HepG2 (cell line): ENCODE data around the gene LDLRAD4. TPM values are rescaled to one million over a fixed set of nuclear protein-coding genes. Genes with fewer than 3 reads are reported as not detected.

Source experiments
- ATAC-seq: fragments of 200-7000 bp; cut with Tn5 transposase; 3 replicates; pipeline ENCODE4 v1.9.1; 2020; ENCODE audit warnings: mild to moderate bottlenecking, moderate library complexity
- BruUV-seq: library from RNA; stranded (reverse); fragments of 400-500 nt; replicated peaks from 2 replicates; lab custom pipeline; 2021; lab: Mats Ljungman, UMichigan
- CTCF ChIA-PET: fragments of 300-600 bp; formaldehyde crosslinking; extraction: SDS; loops from one replicate; lab custom pipeline; 2021; ENCODE audit warnings: low total read pairs, inconsistent platforms, low intra/inter-chr PET ratio; lab: Yijun Ruan, JAX
- POLR2A ChIA-PET: fragments of 350-600 bp; sonication (Branson Sonifier 250); formaldehyde crosslinking; loops from one replicate; lab custom pipeline; 2020; ENCODE audit warnings: antibody characterized with exemption, inconsistent platforms; lab: Yijun Ruan, JAX
- DNase-seq: peaks from one replicate; pipeline ENCODE4 v3.0.0-alpha.2; 2015; ENCODE audit warnings: low spot score
- FAIRE-seq: peaks from 3 replicates; lab custom pipeline; 2011; peaks lifted over from hg19 to GRCh38; lab: Jason Lieb, UNC
- H2AFZ ChIP-seq: one replicate; pipeline ENCODE4 v1.6.1; 2011; ENCODE audit warnings: low read length, inconsistent platforms
- H3K27ac ChIP-seq: fragments of 300-600 bp; 3 replicates; pipeline ENCODE4 v1.8.0; 2011; ENCODE audit warnings: mixed run types, mild to moderate bottlenecking, mixed read lengths, low read length, inconsistent platforms; ENCODE audit not compliant: insufficient read depth; ENCODE audit errors: extremely low read length
- H3K27me3 ChIP-seq, 2 experiments: fragments of 200-600 bp in 1 of 2; 2 replicates in 1 of 2; 3 replicates in 1 of 2; pipeline versions ENCODE4 v1.6.0 to v1.8.0; 2011; ENCODE audit warnings: low read length in 2 of 2, mild to moderate bottlenecking in 2 of 2, moderate library complexity in 2 of 2, inconsistent platforms in 1 of 2; ENCODE audit not compliant: insufficient read depth in 2 of 2, control insufficient read depth in 1 of 2
- H3K36me3 ChIP-seq, 2 experiments: fragments of 200-600 bp in 1 of 2; replicated peaks in 1 of 2; 2 replicates in 1 of 2; 3 replicates in 1 of 2; pipeline versions ENCODE4 v1.5.1 to v1.8.0; 2011; ENCODE audit warnings: low read length in 2 of 2, inconsistent platforms in 1 of 2; ENCODE audit not compliant: insufficient read depth in 2 of 2, control insufficient read depth in 1 of 2
- H3K4me1 ChIP-seq: 2 replicates; pipeline ENCODE4 v1.5.1; 2012; ENCODE audit warnings: low read length, inconsistent platforms; ENCODE audit not compliant: insufficient read depth
- H3K4me2 ChIP-seq: 2 replicates; pipeline ENCODE4 v1.6.0; 2011; ENCODE audit warnings: low read depth, low read length, inconsistent platforms
- H3K4me3 ChIP-seq, 3 experiments: fragments of 200-600 bp in 1 of 3; sonication (generic), shearing (Covaris generic) in 1 of 3; replicated peaks in 1 of 3; 2 replicates each; pipeline ENCODE4 v1.5.1; 2011 to 2016; ENCODE audit warnings: low read length in 3 of 3, inconsistent platforms in 2 of 3, low read depth in 2 of 3, mild to moderate bottlenecking in 2 of 3, control low read depth in 1 of 3, mixed read lengths in 1 of 3; ENCODE audit not compliant: insufficient read depth in 1 of 3
- H3K79me2 ChIP-seq: one replicate; pipeline ENCODE4 v1.6.1; 2011; ENCODE audit warnings: low read length, inconsistent platforms; ENCODE audit not compliant: insufficient read depth
- H3K9ac ChIP-seq: 2 replicates; pipeline ENCODE4 v1.6.0; 2011; ENCODE audit warnings: mild to moderate bottlenecking, low read depth, low read length, inconsistent platforms; ENCODE audit not compliant: insufficient read depth
- H3K9me3 ChIP-seq: 2 replicates; pipeline ENCODE4 v1.5.1; 2012; ENCODE audit warnings: mild to moderate bottlenecking, low read length
- H4K20me1 ChIP-seq: 2 replicates; pipeline ENCODE4 v1.6.0; 2011; ENCODE audit warnings: inconsistent platforms, mild to moderate bottlenecking, low read length, moderate library complexity; ENCODE audit not compliant: insufficient read depth
- DPF2 ChIP-seq: sonication (generic); formaldehyde crosslinking; IDR thresholded peaks from 2 replicates; pipeline ENCODE4 v1.4.0; 2020; ENCODE audit warnings: mild to moderate bottlenecking, low read depth, missing genetic modification reagents, borderline replicate concordance
- MAF1 ChIP-seq: sonication (generic); formaldehyde crosslinking; IDR thresholded peaks from 2 replicates; pipeline ENCODE4 v1.5.0; 2020; ENCODE audit warnings: missing genetic modification reagents, borderline replicate concordance
- NFE2L1 ChIP-seq: sonication (generic); formaldehyde crosslinking; IDR thresholded peaks from 2 replicates; pipeline ENCODE4 v1.4.0; 2020; ENCODE audit warnings: missing genetic modification reagents, mild to moderate bottlenecking, borderline replicate concordance
- PPARG ChIP-seq: conservative IDR thresholded peaks from 2 replicates; pipeline ENCODE4 v1.6.1; 2016; ENCODE audit warnings: missing biosample characterization, missing genetic modification reagents
- TCF7L2 ChIP-seq: IDR thresholded peaks from 2 replicates; pipeline ENCODE4 v1.6.1; 2011; ENCODE audit warnings: mild to moderate bottlenecking, low read depth, low read length, moderate library complexity
- TSC22D2 ChIP-seq: sonication (generic); formaldehyde crosslinking; IDR thresholded peaks from 2 replicates; pipeline ENCODE4 v1.5.1; 2020; ENCODE audit warnings: missing genetic modification reagents, mild to moderate bottlenecking, borderline replicate concordance
- ZNF496 ChIP-seq: sonication (generic); formaldehyde crosslinking; IDR thresholded peaks from 2 replicates; pipeline ENCODE4 v1.8.1; 2023; ENCODE audit warnings: mild to moderate bottlenecking, moderate library complexity, missing genetic modification reagents; ENCODE audit not compliant: insufficient replicate concordance
- ZNF501 ChIP-seq: sonication (generic); formaldehyde crosslinking; IDR thresholded peaks from 2 replicates; pipeline ENCODE4 v1.5.1; 2020; ENCODE audit warnings: mild to moderate bottlenecking, moderate library complexity, missing genetic modification reagents
- ZNF605 ChIP-seq: sonication (generic); formaldehyde crosslinking; IDR thresholded peaks from 2 replicates; pipeline ENCODE4 v1.8.0; 2022; ENCODE audit warnings: mild to moderate bottlenecking, missing genetic modification reagents
- ZNF768 ChIP-seq: sonication (generic); formaldehyde crosslinking; IDR thresholded peaks from 2 replicates; pipeline ENCODE4 v1.4.0; 2020; ENCODE audit warnings: missing genetic modification reagents
- ZNF773 ChIP-seq: sonication (generic); formaldehyde crosslinking; IDR thresholded peaks from 2 replicates; pipeline ENCODE4 v1.4.0; 2020; ENCODE audit warnings: missing genetic modification reagents, borderline replicate concordance
- WGBS: methylation state at CpG from one replicate; pipeline ENCODE4 v1.1.6; 2017; ENCODE audit warnings: low lambda C conversion rate; 5-methylcytosine and 5-hydroxymethylcytosine counted together
- in situ Hi-C: cut with HindIII; loops from 2 replicates; pipeline ENCODE4 v1.10.0; 2017; ENCODE audit warnings: low pct_unique_long_range_greater_than_20kb; ENCODE audit not compliant: extremely low pct_ligation_motif_present
- intact Hi-C: fragments of 100-400 bp; cut with micrococcal nuclease; formaldehyde crosslinking; loops from one replicate; pipeline ENCODE4 v1.10.0; 2022; ENCODE audit not compliant: unreplicated experiment
- polyA plus RNA-seq, 8 experiments: library from polyadenylated mRNA; depleted of rRNA in 3 of 8; stranded (reverse) in 7 of 8; unstranded in 1 of 8; fragments of >200 nt; fragmentation: Illumina TruSeq in 4 of 8; extraction: Trizol in 4 of 8; gene quantifications; 2 replicates each; pipeline versions ENCODE4 v1.2.1 to v1.2.3, GENCODE V29; 2011 to 2016; ENCODE audit warnings: low read depth in 4 of 8, missing spikeins in 1 of 8, mixed read lengths in 1 of 8; ENCODE audit not compliant: insufficient read depth in 1 of 8
- total RNA-seq, 5 experiments: library from RNA; depleted of rRNA; stranded (reverse); fragments of >200 nt; fragmentation: Illumina TruSeq; extraction: Trizol; gene quantifications; 2 replicates each; pipeline ENCODE4 v1.2.3, GENCODE V29; 2016; ENCODE audit warnings: low read depth in 1 of 5
- TF ChIP-seq, protein P1 (sequence below): sonication (generic); formaldehyde crosslinking; IDR thresholded peaks from 2 replicates; pipeline ENCODE4 v1.5.1; 2020; ENCODE audit warnings: missing genetic modification reagents, mild to moderate bottlenecking, borderline replicate concordance
- TF ChIP-seq, protein P2 (sequence below): sonication (generic); formaldehyde crosslinking; IDR thresholded peaks from 2 replicates; pipeline ENCODE4 v1.4.0; 2020; ENCODE audit warnings: missing genetic modification reagents

Gene LDLRAD4
- total and polyA plus RNA-seq, 2 of the 13 experiments (the other 11 are each of a cell fraction or from before 2014, with no cell fraction given), result 13.6 to 20.9 TPM

DNA sequence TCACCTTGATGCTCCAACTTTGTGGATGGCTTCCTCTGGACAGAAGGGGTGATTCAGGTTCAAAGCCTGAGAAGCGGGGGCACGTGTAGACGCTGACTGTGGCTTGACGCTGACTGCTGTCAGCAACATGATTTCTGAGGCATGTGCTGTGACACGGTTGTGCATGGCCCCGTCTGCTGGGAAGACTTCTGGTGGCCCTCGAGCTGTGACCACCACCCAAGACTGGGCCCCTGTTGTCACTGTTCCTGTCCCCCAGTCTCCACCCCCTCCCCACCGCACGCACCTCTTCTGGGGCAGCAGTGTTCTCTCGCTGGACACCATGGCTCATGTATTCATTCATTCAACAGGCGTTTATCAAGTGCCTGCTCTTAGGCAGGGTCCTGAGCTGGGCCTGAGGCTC lies 262.8 kb downstream of the LDLRAD4 start:
- H2AFZ ChIP-seq, result no peak overlapping the region
- no peak overlapping the region for H3K4me3 ChIP-seq
- in situ Hi-C loops, result no loop called here
- H3K4me2 ChIP-seq, result no peak overlapping the region
- H4K20me1 ChIP-seq, result no peaks in the 10 kb centered on the region
- H3K27me3 ChIP-seq, result no peaks in the 10 kb centered on the region
- H3K9ac ChIP-seq, result no peak overlapping the region
- ATAC-seq, result no peak
- intact Hi-C loops, result no loop called here
- H3K4me1 ChIP-seq, result peaks cover 17% of the 10 kb centered on the region
- POLR2A ChIA-PET, result no interaction called here
- CTCF ChIA-PET, result no interaction called here
- FAIRE-seq, result no peak
- H3K27ac ChIP-seq, result no peak overlapping the region
- no peak for DNase-seq
- 92% methylated on average over 7 of the region's 11 CpGs for WGBS
- no peaks in the 10 kb centered on the region; a peak in 1 of 5 replicates for H3K36me3 ChIP-seq
- no TSS peak for BruUV-seq
- no peak for TF ChIP-seq ZNF773 (CRISPR knock-in tag)
- no peak for TF ChIP-seq DPF2 (CRISPR knock-in tag)
- no peaks in the 10 kb centered on the region for H3K79me2 ChIP-seq
- H3K9me3 ChIP-seq, result no peaks in the 10 kb centered on the region

DNA sequence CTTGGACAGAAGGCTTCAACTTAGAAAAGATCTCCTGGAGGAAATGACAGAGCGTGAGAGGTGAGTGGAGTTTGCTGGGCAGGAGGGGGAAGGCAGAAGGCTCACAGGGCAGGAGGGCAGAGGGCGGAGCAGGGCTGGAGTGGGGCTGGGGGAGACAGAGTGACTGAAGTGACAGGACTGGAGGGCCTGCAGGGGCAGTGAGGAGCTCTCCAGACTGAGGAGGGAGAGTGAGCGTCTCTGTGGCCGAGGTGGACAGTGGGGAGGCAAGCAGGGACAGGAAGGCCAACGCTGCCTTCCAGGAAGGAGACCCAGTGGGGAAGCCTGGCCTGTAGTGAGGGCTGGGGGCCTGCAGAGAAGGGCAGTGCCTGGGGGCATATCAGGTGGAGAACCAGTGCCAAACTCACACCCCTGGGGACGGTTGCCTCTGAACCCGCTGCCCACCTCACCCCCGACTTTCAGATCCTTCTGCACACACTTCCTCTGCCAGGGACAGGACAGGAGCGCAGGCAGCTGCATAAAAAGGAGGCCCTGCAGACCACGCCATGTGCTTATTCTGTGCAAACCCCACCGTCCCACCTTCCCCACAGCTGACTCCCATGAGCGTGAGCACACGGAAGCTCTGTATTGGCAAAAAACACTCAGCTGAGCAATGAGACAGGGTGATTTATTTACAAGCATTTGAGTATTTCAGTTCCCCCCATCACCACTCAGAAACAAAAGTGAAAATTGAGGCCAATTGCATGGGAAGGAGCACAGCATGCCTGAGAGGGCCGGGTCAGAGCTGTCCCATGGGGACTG lies 263.5 kb downstream of the LDLRAD4 start:
- 98% methylated on average over 11 of the region's 14 CpGs for WGBS
- Histone ChIP-seq H3K4me1 (peaks cover 11% of the 10 kb centered on the region), H3K36me3 (no peaks in the 10 kb centered on the region; a peak in 1 of 5 replicates), H3K9me3 (no peaks in the 10 kb centered on the region), H3K9ac (no peak overlapping the region), H3K27me3 (no peaks in the 10 kb centered on the region), H2AFZ (no peak overlapping the region), H4K20me1 (no peaks in the 10 kb centered on the region), H3K4me3 (no peak overlapping the region), H3K79me2 (no peaks in the 10 kb centered on the region), H3K27ac (no peak overlapping the region), H3K4me2 (no peak overlapping the region)
- ChIA-PET CTCF (no interaction called here), POLR2A (no interaction called here)
- in situ Hi-C loops (no loop called here), intact Hi-C loops (no loop called here)
- BruUV-seq, result no TSS peak
- DNase-seq, result no peak
- no peak for ATAC-seq
- FAIRE-seq, result no peak
- TF ChIP-seq TCF7L2, result no peak
- no peak for TF ChIP-seq ZNF768 (CRISPR knock-in tag)
- TF ChIP-seq NFE2L1 (CRISPR knock-in tag), result no peak
- TF ChIP-seq PPARG (CRISPR knock-in tag), result no peak
- no peak for TF ChIP-seq TSC22D2
- TF ChIP-seq MAF1 (CRISPR knock-in tag), result no peak
- no peak for TF ChIP-seq ZNF605 (CRISPR knock-in tag)
- TF ChIP-seq, protein P1, sequence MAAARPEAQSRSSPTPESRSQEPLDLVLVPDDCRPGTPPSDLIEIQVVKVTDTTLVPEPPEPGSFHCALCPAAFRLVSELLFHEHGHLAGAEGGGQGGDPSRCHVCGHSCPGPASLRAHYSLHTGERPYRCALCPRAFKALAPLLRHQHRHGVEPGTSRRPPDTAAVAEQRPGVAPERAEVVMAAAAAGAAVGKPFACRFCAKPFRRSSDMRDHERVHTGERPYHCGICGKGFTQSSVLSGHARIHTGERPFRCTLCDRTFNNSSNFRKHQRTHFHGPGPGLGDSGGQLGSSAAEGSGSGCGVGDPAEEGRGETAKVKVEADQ (CRISPR knock-in tag), result no peak
- no peak for TF ChIP-seq ZNF496
- TF ChIP-seq, protein P2, sequence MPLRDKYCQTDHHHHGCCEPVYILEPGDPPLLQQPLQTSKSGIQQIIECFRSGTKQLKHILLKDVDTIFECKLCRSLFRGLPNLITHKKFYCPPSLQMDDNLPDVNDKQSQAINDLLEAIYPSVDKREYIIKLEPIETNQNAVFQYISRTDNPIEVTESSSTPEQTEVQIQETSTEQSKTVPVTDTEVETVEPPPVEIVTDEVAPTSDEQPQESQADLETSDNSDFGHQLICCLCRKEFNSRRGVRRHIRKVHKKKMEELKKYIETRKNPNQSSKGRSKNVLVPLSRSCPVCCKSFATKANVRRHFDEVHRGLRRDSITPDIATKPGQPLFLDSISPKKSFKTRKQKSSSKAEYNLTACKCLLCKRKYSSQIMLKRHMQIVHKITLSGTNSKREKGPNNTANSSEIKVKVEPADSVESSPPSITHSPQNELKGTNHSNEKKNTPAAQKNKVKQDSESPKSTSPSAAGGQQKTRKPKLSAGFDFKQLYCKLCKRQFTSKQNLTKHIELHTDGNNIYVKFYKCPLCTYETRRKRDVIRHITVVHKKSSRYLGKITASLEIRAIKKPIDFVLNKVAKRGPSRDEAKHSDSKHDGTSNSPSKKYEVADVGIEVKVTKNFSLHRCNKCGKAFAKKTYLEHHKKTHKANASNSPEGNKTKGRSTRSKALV, result no peak
- TF ChIP-seq ZNF501, result no peak
